Heart left ventricle (tissue), 13 donors: Measurements from ENCODE around the gene SIL1.

Experiments used
- CTCF ChIP-seq, 12 donors: fragments of 200-600 bp; sonication (generic) in 4 of 12; IDR thresholded peaks; one replicate each; pipeline versions ENCODE4 v1.5.0 to v1.8.0; 2018 to 2022; ENCODE audit warnings: antibody characterized with exemption in 12 of 12, mild to moderate bottlenecking in 5 of 12
- POLR2A ChIP-seq, 2 donors: fragments of 450-650 bp; IDR thresholded peaks; one replicate each; pipeline ENCODE4 v1.6.1; 2017; ENCODE audit warnings: antibody characterized with exemption in 2 of 2, mild to moderate bottlenecking in 2 of 2, moderate library complexity in 2 of 2
- donor health status: ischemic (EF 13 %, LVEDD 7.1; RV severe dilation, severe dysfunction).
- donor health status: DM: no; HTN: yes; CAD: no.
- donor health status: DM: no; HTN: no; CAD: no.
- donor health status: ischemic (EF 25% LVEDD 6.9; RV normal size, moderate dysfunction).
- donor health status: ischemic (EF 25% LVEDD 5.7; RV mildly dilated, moderate dysfunction).
- donor health status: ischemic (EF 35%, LVEDD 5.7; RV mildly dilated, moderate dysfunction).
- donor health status: nonischemic (EF 11% LVEDD 7.7; RV severe dilation, severe dysfunction).
- donor health status: DM: yes; HTN: yes; CAD: no.
- donor health status: PGD.
- donor health status: ischemic (EF 29% LVEDD 5.4; RV normal size, mild dysfunction).
- donor health status: nonischemic (EF 23%, LVEDD 6.1; RV moderate dilation, normal function).

- TF ChIP-seq CTCF (IDR thresholded peaks at IDR 0.05) (no peak), POLR2A (IDR thresholded peaks at IDR 0.05) (no peak)
These were observed 230.2 kb downstream of the SIL1 start for GRCh38 chr5:138967791-138968448.
